ENCODE measurements around the gene AKR7A3. TPM values are rescaled to one million over a fixed set of nuclear protein-coding genes. Genes with fewer than 3 reads are reported as not detected.

Gene AKR7A3
- total RNA-seq, 5 donors from 2014 or later (not counting 1 experiment from before 2014, with no cell fraction given) = 0.82 to 2.8 (median 1.1) TPM

DNA sequence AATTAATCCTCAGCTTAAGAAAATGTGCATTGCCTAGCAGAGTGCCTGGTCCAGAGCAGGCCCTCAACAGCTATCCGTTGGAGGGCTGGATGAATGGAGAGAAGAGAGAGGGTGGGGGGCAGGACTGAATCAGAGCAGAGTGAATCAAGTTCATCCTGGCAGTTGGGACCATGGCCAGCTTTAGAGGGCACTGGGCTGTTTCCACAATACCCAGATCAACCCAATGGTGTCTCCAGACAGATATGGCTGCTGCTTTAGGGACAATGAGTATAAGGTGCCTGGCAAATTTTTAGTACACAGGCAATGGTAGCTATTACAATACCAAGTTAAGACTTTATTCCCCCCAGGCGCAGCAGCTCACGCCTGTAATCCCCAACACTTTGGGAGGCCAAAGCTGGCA, 54.3 kb downstream of the AKR7A3 start:
- no peaks in the 10 kb centered on the region for H3K9me3 ChIP-seq
- no peak overlapping the region for H3K27ac ChIP-seq (ENCODE audit: low read length)
- Mint-ChIP-seq H3K9me3 (no peaks in the 10 kb centered on the region), H3K4me1 (no peaks in the 10 kb centered on the region), H3K27me3 (no peaks in the 10 kb centered on the region), H3K27ac (no peak overlapping the region), H3K36me3 (peaks cover 41% of the 10 kb centered on the region), H3K4me3 (no peak overlapping the region)
- H3K4me1 ChIP-seq (ENCODE audit: control insufficient read depth in 1 of 2, extremely low read depth in 1 of 2, insufficient read depth in 2 of 2, low read length in 2 of 2) = no peaks in the 10 kb centered on the region
- no peaks in the 10 kb centered on the region for H3K27me3 ChIP-seq (replicated peaks in 1 of 2; ENCODE audit: control insufficient read depth in 2 of 2, extremely low read depth in 1 of 2, insufficient read depth in 2 of 2, low read length in 1 of 2)
- 100% methylated on average over 1 of the region's 3 CpGs for WGBS (ENCODE audit: insufficient coverage)
- DNase-seq (no peak), ATAC-seq (replicated peaks in 1 of 4) (no peak)
- ChIA-PET POLR2A (interaction anchor here in 1 of 2 donors (0.7 kb wide), 1 partner anchor 976 kb away, joined by 4 read pairs; no protein-coding TSS in a partner anchor), CTCF (no interaction called here)
- H3K4me3 ChIP-seq (ENCODE audit: control insufficient read depth in 1 of 2, extremely low read depth in 1 of 2, low read length in 1 of 2) = no peak overlapping the region
- peaks cover 49 to 83% of the 10 kb centered on the region in 2 donors for H3K36me3 ChIP-seq (ENCODE audit: control insufficient read depth in 2 of 2, extremely low read depth in 1 of 2, insufficient read depth in 1 of 2, low read length in 1 of 2)

Other genes with a start within 250 kb of the AKR7A3 start
- 100 to 1,000 TPM; 139 to 156 (median 147) TPM for gene UBR4, start 78.5 kb downstream of the AKR7A3 start, total RNA-seq
- gene EMC1, start 37.2 kb downstream of the AKR7A3 start, total RNA-seq = 10 to 100 TPM; 31.5 to 38.0 (median 33.8) TPM
- gene MRTO4, start 37.0 kb downstream of the AKR7A3 start, total RNA-seq = 10 to 100 TPM; 13.0 to 30.1 (median 23.4) TPM
- gene AKR7A2, start 23.4 kb upstream of the AKR7A3 start, total RNA-seq = 10 to 100 TPM; 20.8 to 35.4 (median 32.0) TPM
- gene SLC66A1, start 23.6 kb upstream of the AKR7A3 start, total RNA-seq = 1 to 10 TPM; 3.5 to 8.1 (median 7.1) TPM
- 100 to 1,000 TPM; 272 to 342 (median 320) TPM for gene CAPZB, start 196.8 kb upstream of the AKR7A3 start, total RNA-seq